RWPE2 (cell line): ENCODE measurements around the gene PRKAG2.

Experiments used
- ATAC-seq: fragments of 200-7000 bp; cut with Tn5 transposase; 3 replicates; pipeline ENCODE4 v1.9.1; 2021; ENCODE audit warnings: low read depth
- DNase-seq: peaks from one replicate; pipeline ENCODE4 v3.0.0-alpha.2; 2020; ENCODE audit warnings: low spot score
- H3K27ac ChIP-seq: fragments of 450-650 bp; 2 replicates; pipeline ENCODE4 v1.5.1; 2017; ENCODE audit warnings: mild to moderate bottlenecking; ENCODE audit not compliant: poor library complexity, severe bottlenecking
- H3K27me3 ChIP-seq: fragments of 250-450 bp; sonication (Bioruptor Pico); 2 replicates; pipeline ENCODE4 v1.5.1; 2021; ENCODE audit warnings: mild to moderate bottlenecking, moderate library complexity; ENCODE audit not compliant: insufficient read depth, poor library complexity, severe bottlenecking
- H3K36me3 ChIP-seq: fragments of 250-450 bp; sonication (Bioruptor Pico); 2 replicates; pipeline ENCODE4 v1.5.1; 2020; ENCODE audit warnings: low read depth, mild to moderate bottlenecking, moderate library complexity
- H3K4me1 ChIP-seq: fragments of 250-450 bp; sonication (Bioruptor Pico); 2 replicates; pipeline ENCODE4 v1.5.1; 2021; ENCODE audit warnings: mild to moderate bottlenecking, moderate library complexity; ENCODE audit not compliant: insufficient read depth, poor library complexity, severe bottlenecking
- H3K4me3 ChIP-seq: fragments of 250-450 bp; sonication (Bioruptor Pico); 2 replicates; pipeline ENCODE4 v1.5.1; 2021; ENCODE audit warnings: mild to moderate bottlenecking, moderate library complexity; ENCODE audit not compliant: severe bottlenecking
- H3K9me3 ChIP-seq: fragments of 250-450 bp; sonication (Bioruptor Pico); 2 replicates; pipeline ENCODE4 v1.5.1; 2021; ENCODE audit warnings: mild to moderate bottlenecking, moderate library complexity; ENCODE audit not compliant: severe bottlenecking
- CTCF ChIP-seq: fragments of 450-650 bp; IDR thresholded peaks from one replicate; pipeline ENCODE4 v1.5.1; 2017; ENCODE audit warnings: mild to moderate bottlenecking, moderate library complexity; ENCODE audit not compliant: poor library complexity, severe bottlenecking

PRKAG2 gene

GRCh38 chr7:151517601-151518104 is 359.3 kb downstream of the PRKAG2 start:
- H3K27me3 ChIP-seq, result no peaks in the 10 kb centered on the region
- no peak for TF ChIP-seq CTCF
- peak overlapping the region; percentile 100 for H3K4me3 ChIP-seq
- peaks cover 8% of the 10 kb centered on the region for H3K36me3 ChIP-seq
- H3K4me1 ChIP-seq, result no peaks in the 10 kb centered on the region
- no peak for ATAC-seq
- peak overlapping the region; percentile 91 for H3K27ac ChIP-seq
- no peaks in the 10 kb centered on the region for H3K9me3 ChIP-seq
- DNase-seq, result no peak

DNA sequence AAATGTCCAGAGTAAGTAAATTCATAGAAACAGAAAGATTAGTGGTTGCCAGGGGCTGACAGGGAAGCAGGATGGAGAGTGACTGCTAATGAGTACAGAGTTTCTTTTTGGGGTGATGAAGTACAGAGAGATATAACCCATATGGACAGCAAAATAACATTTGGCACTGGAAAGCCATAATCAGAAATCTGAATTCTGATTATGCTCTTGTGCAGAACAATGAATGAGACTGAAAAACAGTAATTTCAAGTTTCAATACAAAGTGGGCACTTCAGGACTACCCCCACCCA is 361.7 kb downstream of the PRKAG2 start:
- no peak for TF ChIP-seq CTCF
- H3K4me1 ChIP-seq, result no peaks in the 10 kb centered on the region
- H3K4me3 ChIP-seq, result no peak overlapping the region
- ATAC-seq (no peak), DNase-seq (no peak)
- no peaks in the 10 kb centered on the region for H3K27me3 ChIP-seq
- H3K36me3 ChIP-seq, result peaks cover 10% of the 10 kb centered on the region
- H3K27ac ChIP-seq, result no peak overlapping the region
- H3K9me3 ChIP-seq, result no peaks in the 10 kb centered on the region

DNA sequence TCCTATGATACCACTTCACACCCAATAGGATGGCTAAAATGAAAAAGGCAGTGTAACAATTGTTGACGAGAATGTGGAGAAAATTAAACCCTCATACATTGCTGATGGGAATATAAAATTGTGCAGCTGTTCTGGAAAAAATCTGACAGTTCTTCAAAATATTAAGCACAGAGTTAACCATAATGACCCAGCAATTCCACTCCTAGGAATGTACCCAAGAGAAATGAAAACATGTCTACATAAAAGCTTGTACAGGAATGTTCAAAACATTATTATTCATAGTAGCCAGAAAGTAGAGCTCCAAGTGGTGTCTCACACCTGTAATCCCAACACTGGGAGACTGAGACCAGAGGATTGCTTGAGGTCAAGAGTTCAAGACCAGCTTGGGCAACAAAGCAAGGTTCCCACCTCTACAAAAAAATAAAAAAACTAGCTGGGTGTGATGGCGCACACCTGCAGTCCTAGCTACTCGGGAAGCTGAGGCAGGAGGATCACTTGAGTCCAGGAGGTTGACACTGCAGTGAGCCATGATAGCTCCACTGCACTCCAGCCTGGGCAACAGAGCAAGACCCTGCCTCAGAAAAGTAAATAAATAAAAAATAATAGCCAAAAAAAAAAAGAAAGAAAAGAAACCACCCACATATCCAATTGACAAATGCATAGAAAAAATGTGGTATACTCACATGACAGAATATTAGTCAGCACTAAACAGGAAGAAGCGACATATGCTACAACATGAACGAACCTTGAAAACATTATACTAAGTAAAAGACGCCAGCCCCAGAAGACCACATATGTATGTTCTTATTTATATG is 362.2 kb downstream of the PRKAG2 start:
- Histone ChIP-seq H3K27ac (no peak overlapping the region), H3K4me1 (no peaks in the 10 kb centered on the region)

GRCh38 chr7:151513133-151513532 is 363.8 kb downstream of the PRKAG2 start:
- ATAC-seq, result no peak
- H3K36me3 ChIP-seq, result peaks cover 10% of the 10 kb centered on the region
- no peak overlapping the region for H3K27ac ChIP-seq
- H3K4me1 ChIP-seq, result no peaks in the 10 kb centered on the region
- TF ChIP-seq CTCF, result no peak
- H3K27me3 ChIP-seq, result no peaks in the 10 kb centered on the region
- no peaks in the 10 kb centered on the region for H3K9me3 ChIP-seq
- H3K4me3 ChIP-seq, result no peak overlapping the region
- no peak for DNase-seq

More for the DNA sequence above, 362.2 kb downstream of the PRKAG2 start:
- no peak for TF ChIP-seq CTCF
- DNase-seq (no peak), ATAC-seq (no peak)
- no peaks in the 10 kb centered on the region for H3K27me3 ChIP-seq
- peaks cover 10% of the 10 kb centered on the region for H3K36me3 ChIP-seq
- H3K4me3 ChIP-seq, result no peak overlapping the region
- no peaks in the 10 kb centered on the region for H3K9me3 ChIP-seq

- ATAC-seq (no peak), DNase-seq (no peak)
- Histone ChIP-seq H3K9me3 (no peaks in the 10 kb centered on the region), H3K4me3 (no peak overlapping the region), H3K4me1 (peaks cover 6% of the 10 kb centered on the region), H3K36me3 (peaks cover 10% of the 10 kb centered on the region), H3K27ac (no peak overlapping the region), H3K27me3 (no peaks in the 10 kb centered on the region)
- no peak for TF ChIP-seq CTCF
Measured at GRCh38 chr7:151512353-151512752, 364.6 kb downstream of the PRKAG2 start.
